Aorta (tissue), 5 donors: ENCODE data around the gene ETV6. TPM values are rescaled to one million over a fixed set of nuclear protein-coding genes. Genes with fewer than 3 reads are reported as not detected.
A peak's percentile ranks its signal among the peaks of the same experiment; 100 is the strongest.
"Not testable (repeated sequence)": the region's sequence is repeated elsewhere in the genome, so short reads cannot be mapped to it uniquely, and the experiment has no call there.

Experiments
- ATAC-seq: fragments of 200-7000 bp; cut with Tn5 transposase; one replicate; pipeline ENCODE4 v1.9.1; 2022; ENCODE audit warnings: moderate library complexity; ENCODE audit not compliant: low FRiP score
- DNase-seq, 2 donors: peaks; one replicate each; pipeline ENCODE4 v3.0.0-alpha.2; 2020
- H3K27ac ChIP-seq, 2 donors: one replicate each; pipeline ENCODE4 v1.5.1; 2013; ENCODE audit warnings: low read length in 2 of 2, mild to moderate bottlenecking in 2 of 2, moderate library complexity in 2 of 2, control low read depth in 1 of 2, inconsistent platforms in 1 of 2, low read depth in 1 of 2
- H3K27me3 ChIP-seq, 2 donors: one replicate each; pipeline ENCODE4 v1.6.1; 2013; ENCODE audit warnings: control low read depth in 1 of 2, low read length in 1 of 2, mild to moderate bottlenecking in 1 of 2, moderate library complexity in 1 of 2; ENCODE audit not compliant: insufficient read depth in 2 of 2, control insufficient read depth in 1 of 2
- H3K36me3 ChIP-seq, 2 donors: one replicate each; pipeline ENCODE4 v1.6.1; 2013; ENCODE audit warnings: control low read depth in 1 of 2, low read length in 1 of 2, mild to moderate bottlenecking in 1 of 2; ENCODE audit not compliant: insufficient read depth in 2 of 2, control insufficient read depth in 1 of 2
- H3K4me1 ChIP-seq, 2 donors: one replicate each; pipeline ENCODE4 v1.6.1; 2013; ENCODE audit warnings: low read length in 2 of 2, control low read depth in 1 of 2, mild to moderate bottlenecking in 1 of 2, moderate library complexity in 1 of 2; ENCODE audit not compliant: insufficient read depth in 2 of 2, control insufficient read depth in 1 of 2
- H3K4me3 ChIP-seq, 2 donors: one replicate each; pipeline ENCODE4 v1.5.1; 2013; ENCODE audit warnings: low read length in 2 of 2, control low read depth in 1 of 2, mild to moderate bottlenecking in 1 of 2
- H3K9me3 ChIP-seq: one replicate; pipeline ENCODE4 v1.6.1; 2013; ENCODE audit warnings: mild to moderate bottlenecking, low read length; ENCODE audit not compliant: control insufficient read depth
- WGBS, 2 donors: extraction: QIAGEN DNeasy Blood & Tissue Kit; methylation state at CpG; one replicate each; pipeline ENCODE4 v1.1.7; 2013; 5-methylcytosine and 5-hydroxymethylcytosine counted together
- intact Hi-C, 2 donors: fragments of 100-400 bp; cut with DNase I; formaldehyde crosslinking; loops; one replicate each; pipeline versions ENCODE4 v1.14.2 to v1.15.0; 2022
- polyA plus RNA-seq, 2 donors: library from polyadenylated mRNA; stranded (reverse); fragments of 200-250 nt; gene quantifications; one replicate each; pipeline ENCODE4 v1.2.3, GENCODE V29; 2013
- total RNA-seq, 2 donors: library from RNA; stranded (reverse); fragmentation: NEBNext Ultra II Directional; extraction: Animal tissue kit (Norgen Biotek cat#: 25700); gene quantifications; one replicate each; pipeline ENCODE4 v1.2.1, GENCODE V29; 2021
- donor health status: healthy with polysubstance abuse.
- donor health status: Bipolar disorder and iron deficiency.
- donor health status: DM: no; HTN: no; CAD: no.
- donor health status: DM: no; HTN: no; CAD: no.
- donor health status: DM: yes; HTN: yes; CAD: no.

ETV6 gene
- total and polyA plus RNA-seq, 4 donors, result 6.9 to 113 (median 46.7) TPM

GRCh38 chr12:11677752-11678151, 28.3 kb downstream of the ETV6 start:
- no peak overlapping the region for H3K4me3 ChIP-seq
- intact Hi-C loops, result no loop called here
- peak overlapping the region in 1 of 2 donors; percentile 43 for H3K27ac ChIP-seq
- peaks cover 3 to 10% of the 10 kb centered on the region in 2 donors for H3K4me1 ChIP-seq
- 76 to 83% methylated on average over 7 of the region's 7 CpGs for WGBS, 2 donors
- no peaks in the 10 kb centered on the region for H3K27me3 ChIP-seq
- DNase-seq (no peak), ATAC-seq (no peak)
- H3K9me3 ChIP-seq, result no peaks in the 10 kb centered on the region
- H3K36me3 ChIP-seq, result no peaks in the 10 kb centered on the region

- H3K4me1 ChIP-seq, result peaks cover 0 to 10% of the 10 kb centered on the region in 2 donors
- intact Hi-C loops, result no loop called here
- 93% methylated on average over 3 of the region's 3 CpGs for WGBS, 2 donors
- H3K27ac ChIP-seq, result no peak overlapping the region
- ATAC-seq (no peak), DNase-seq (no peak)
- H3K36me3 ChIP-seq, result no peaks in the 10 kb centered on the region
- no peaks in the 10 kb centered on the region for H3K9me3 ChIP-seq
- no peak overlapping the region for H3K4me3 ChIP-seq
- no peaks in the 10 kb centered on the region for H3K27me3 ChIP-seq
Observed at GRCh38 chr12:11678781-11679180, 29.3 kb downstream of the ETV6 start.

- Histone ChIP-seq H3K36me3 (no peaks in the 10 kb centered on the region), H3K9me3 (no peaks in the 10 kb centered on the region), H3K27ac (no peak overlapping the region), H3K4me3 (no peak overlapping the region), H3K4me1 (peaks cover 0 to 7% of the 10 kb centered on the region in 2 donors), H3K27me3 (no peaks in the 10 kb centered on the region)
- ATAC-seq (no peak), DNase-seq (no peak)
- intact Hi-C loops, result no loop called here
- 68 to 88% methylated on average over 2 of the region's 2 CpGs for WGBS, 2 donors
Observed at GRCh38 chr12:11681207-11681606, 31.7 kb downstream of the ETV6 start.

GRCh38 chr12:11681695-11682094, 32.2 kb downstream of the ETV6 start:
- ATAC-seq, intact Hi-C loops, H3K4me1 ChIP-seq, H3K27me3 ChIP-seq, H3K4me3 ChIP-seq, H3K36me3 ChIP-seq, H3K27ac ChIP-seq, H3K9me3 ChIP-seq, DNase-seq: not testable (repeated sequence)
- 94 to 97% methylated on average over 3 of the region's 3 CpGs for WGBS, 2 donors

GRCh38 chr12:11684393-11684792, 34.9 kb downstream of the ETV6 start:
- Histone ChIP-seq H3K27ac (no peak overlapping the region), H3K4me1 (peaks cover 0 to 15% of the 10 kb centered on the region in 2 donors), H3K27me3 (no peaks in the 10 kb centered on the region), H3K36me3 (no peaks in the 10 kb centered on the region), H3K9me3 (no peaks in the 10 kb centered on the region), H3K4me3 (no peak overlapping the region)
- ATAC-seq (no peak), DNase-seq (no peak)
- WGBS, 2 donors, result 58 to 63% methylated on average over 3 of the region's 3 CpGs
- intact Hi-C loops, result no loop called here

- Histone ChIP-seq H3K36me3 (no peaks in the 10 kb centered on the region), H3K4me1 (peaks cover 0 to 14% of the 10 kb centered on the region in 2 donors), H3K4me3 (no peak overlapping the region), H3K27ac (no peak overlapping the region), H3K27me3 (no peaks in the 10 kb centered on the region), H3K9me3 (no peaks in the 10 kb centered on the region)
- DNase-seq (no peak), ATAC-seq (no peak)
- intact Hi-C loops, result no loop called here
- 80 to 87% methylated on average over 7 of the region's 7 CpGs for WGBS, 2 donors
Observed at GRCh38 chr12:11684811-11685210, 35.3 kb downstream of the ETV6 start.

- ATAC-seq, result no peak
- WGBS, 2 donors, result 66 to 69% methylated on average over 3 of the region's 3 CpGs
Observed at GRCh38 chr12:11685316-11685715, 35.8 kb downstream of the ETV6 start.

GRCh38 chr12:11685716-11686115, 36.2 kb downstream of the ETV6 start:
- intact Hi-C loops, result no loop called here
- no peak for ATAC-seq
- Histone ChIP-seq H3K9me3 (no peaks in the 10 kb centered on the region), H3K36me3 (no peaks in the 10 kb centered on the region), H3K27ac (no peak overlapping the region), H3K27me3 (no peaks in the 10 kb centered on the region), H3K4me3 (no peak overlapping the region), H3K4me1 (peaks cover 0 to 12% of the 10 kb centered on the region in 2 donors)
- WGBS, 2 donors, result 5 to 8% methylated on average over 2 of the region's 2 CpGs
- no peak for DNase-seq

More at GRCh38 chr12:11685316-11685715, 35.8 kb downstream of the ETV6 start:
- H3K27me3 ChIP-seq, result no peaks in the 10 kb centered on the region
- intact Hi-C loops, result no loop called here
- H3K4me3 ChIP-seq, result no peak overlapping the region
- no peaks in the 10 kb centered on the region for H3K36me3 ChIP-seq
- no peaks in the 10 kb centered on the region for H3K9me3 ChIP-seq
- no peak for DNase-seq
- no peak overlapping the region for H3K27ac ChIP-seq
- peaks cover 0 to 12% of the 10 kb centered on the region in 2 donors for H3K4me1 ChIP-seq

- Histone ChIP-seq H3K4me3 (no peak overlapping the region), H3K36me3 (no peaks in the 10 kb centered on the region), H3K4me1 (peaks cover 0 to 12% of the 10 kb centered on the region in 2 donors), H3K27ac (no peak overlapping the region), H3K27me3 (no peaks in the 10 kb centered on the region), H3K9me3 (no peaks in the 10 kb centered on the region)
- intact Hi-C loops, result no loop called here
- 69 to 82% methylated on average over 2 of the region's 2 CpGs for WGBS, 2 donors
- ATAC-seq (no peak), DNase-seq (no peak)
Observed at GRCh38 chr12:11686120-11686519, 36.6 kb downstream of the ETV6 start.
